ENCODE measurements around the gene LRRC52. TPM values are rescaled to one million over a fixed set of nuclear protein-coding genes. Genes with fewer than 3 reads are reported as not detected.

LRRC52 gene, protein sequence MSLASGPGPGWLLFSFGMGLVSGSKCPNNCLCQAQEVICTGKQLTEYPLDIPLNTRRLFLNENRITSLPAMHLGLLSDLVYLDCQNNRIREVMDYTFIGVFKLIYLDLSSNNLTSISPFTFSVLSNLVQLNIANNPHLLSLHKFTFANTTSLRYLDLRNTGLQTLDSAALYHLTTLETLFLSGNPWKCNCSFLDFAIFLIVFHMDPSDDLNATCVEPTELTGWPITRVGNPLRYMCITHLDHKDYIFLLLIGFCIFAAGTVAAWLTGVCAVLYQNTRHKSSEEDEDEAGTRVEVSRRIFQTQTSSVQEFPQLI
- total RNA-seq (2014; rRNA removed; shearing (Covaris generic); ENCODE audit: low replicate concordance), result not detected in 2 replicates

DNA sequence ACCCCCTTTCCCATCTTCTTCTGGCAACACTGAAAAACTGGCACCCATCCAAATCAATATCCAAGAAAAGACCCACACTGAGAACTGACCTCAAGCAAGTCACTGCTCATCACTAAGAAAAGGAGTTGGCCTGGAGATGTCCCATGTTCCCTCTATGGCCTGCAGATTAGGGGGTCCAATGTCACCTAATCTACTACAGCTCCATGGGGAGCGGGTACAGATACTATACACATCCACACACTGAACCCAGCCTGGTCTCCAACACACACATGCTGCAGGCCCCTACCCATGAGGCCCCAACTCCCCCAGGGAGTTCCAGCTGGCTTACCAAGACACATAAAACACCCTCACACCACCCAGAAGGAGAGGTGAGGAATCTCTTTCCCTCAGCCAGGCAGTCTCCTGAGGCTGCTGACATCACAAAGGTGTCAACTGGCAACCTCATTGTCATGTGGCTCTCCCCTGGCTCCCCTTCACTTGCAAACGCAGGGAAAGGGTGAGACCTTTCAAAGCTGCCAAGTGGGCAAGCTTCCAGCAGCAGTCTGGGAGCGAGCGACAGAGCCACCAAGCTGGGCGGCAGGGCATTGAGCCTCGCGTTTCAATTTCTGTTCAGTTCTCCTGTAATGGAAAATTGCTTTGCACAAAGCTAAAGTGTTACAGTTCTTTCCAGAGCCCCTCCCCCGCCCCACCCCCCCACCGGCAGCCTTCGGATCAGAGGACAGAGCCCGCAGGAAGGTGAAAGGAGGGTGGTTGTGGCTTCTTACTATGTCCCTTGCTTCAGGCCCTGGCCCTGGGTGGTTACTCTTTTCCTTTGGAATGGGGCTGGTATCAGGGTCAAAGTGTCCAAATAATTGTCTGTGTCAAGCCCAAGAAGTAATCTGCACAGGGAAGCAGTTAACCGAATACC, at the start of gene LRRC52:
Gene LRRC52, plus strand, starts transcription at position 469 of the 907 bp plus-strand sequence. Its CDS starts 297 bp downstream, at position 766.
- H3K9me3 ChIP-seq, result no peaks in the 10 kb centered on the region
- H3K4me3 ChIP-seq, result no peak within 1 kb of the TSS
- no peaks in the 10 kb centered on the region; the same call in none of the 2 replicates for H3K27me3 ChIP-seq
- H3K36me3 ChIP-seq, result no peaks in the 10 kb centered on the region
- DNase-seq, result no peak

GRCh38 chr1:165494949-165495857, 48.6 kb upstream of the LRRC52 start:
- no peaks in the 10 kb centered on the region for H3K9me3 ChIP-seq
- no peaks in the 10 kb centered on the region for H3K36me3 ChIP-seq
- DNase-seq, result no peak
- no peaks in the 10 kb centered on the region; the same call in 1 of the 2 replicates for H3K27me3 ChIP-seq
- no peak overlapping the region for H3K4me3 ChIP-seq

DNA sequence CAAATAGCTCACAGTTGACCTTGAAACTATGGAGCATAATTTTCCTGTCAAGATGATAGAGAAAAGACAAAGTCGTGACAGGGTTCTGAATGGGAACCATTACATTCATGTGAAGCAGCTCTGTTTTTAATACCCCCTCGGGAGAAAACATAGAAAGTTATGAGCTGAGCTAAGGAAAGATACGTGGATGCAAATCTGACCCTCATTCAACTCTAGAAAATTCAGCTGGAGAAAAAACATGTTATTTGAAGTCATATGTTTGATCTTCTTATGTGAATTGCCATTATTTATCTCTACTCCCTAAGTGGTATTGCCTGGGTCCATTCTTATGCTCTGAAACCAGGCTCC, 48.0 kb upstream of the LRRC52 start:
- DNase-seq, result no peak
- H3K27me3 ChIP-seq, result no peaks in the 10 kb centered on the region
- H3K36me3 ChIP-seq, result no peaks in the 10 kb centered on the region
- no peak overlapping the region for H3K4me3 ChIP-seq
- H3K9me3 ChIP-seq, result no peaks in the 10 kb centered on the region

- Histone ChIP-seq H3K36me3 (no peaks in the 10 kb centered on the region), H3K9me3 (no peaks in the 10 kb centered on the region), H3K4me3 (no peak overlapping the region), H3K27me3 (no peaks in the 10 kb centered on the region)
- no peak for DNase-seq
Observed at GRCh38 chr1:165496501-165496900, 47.3 kb upstream of the LRRC52 start.

- no peak for DNase-seq
- no peaks in the 10 kb centered on the region for H3K9me3 ChIP-seq
- no peak overlapping the region for H3K4me3 ChIP-seq
- no peaks in the 10 kb centered on the region for H3K27me3 ChIP-seq
- no peaks in the 10 kb centered on the region for H3K36me3 ChIP-seq
Observed at GRCh38 chr1:165497069-165498013, 46.5 kb upstream of the LRRC52 start.

DNA sequence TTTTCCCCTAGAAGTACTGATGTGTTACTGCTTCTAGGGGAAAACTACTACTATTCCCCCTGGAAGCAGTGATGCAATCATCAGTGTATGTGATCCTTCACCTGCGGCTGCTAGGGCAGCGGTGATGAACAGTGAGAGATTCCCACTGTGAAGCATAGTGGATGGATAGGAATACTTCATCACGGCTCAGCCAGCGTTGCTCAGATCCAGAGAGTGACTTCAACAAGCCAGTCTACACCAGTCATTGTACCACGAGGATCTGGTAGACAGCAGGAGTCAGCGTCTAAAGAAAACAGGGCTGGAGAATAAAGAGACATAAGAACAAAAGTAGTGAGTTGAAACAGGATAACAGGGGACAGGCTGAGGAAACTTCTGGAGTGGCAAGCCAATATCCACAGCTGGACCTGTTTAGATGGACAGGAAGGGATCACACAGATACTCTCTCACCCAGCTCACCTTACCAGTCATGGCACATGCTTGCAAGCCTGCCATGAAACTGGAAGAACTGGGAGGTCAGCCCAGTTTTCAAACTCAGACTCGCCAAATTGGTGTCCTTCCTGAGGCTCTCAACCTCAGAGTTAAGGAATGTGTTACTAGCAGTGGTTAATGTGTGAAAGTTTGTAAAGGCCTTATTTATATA, 42.4 kb upstream of the LRRC52 start:
- peak; percentile 39 for DNase-seq
- Histone ChIP-seq H3K27me3 (no peaks in the 10 kb centered on the region), H3K4me3 (no peak overlapping the region), H3K36me3 (no peaks in the 10 kb centered on the region), H3K9me3 (no peaks in the 10 kb centered on the region)

- Histone ChIP-seq H3K4me3 (no peak overlapping the region), H3K9me3 (no peaks in the 10 kb centered on the region), H3K27me3 (no peaks in the 10 kb centered on the region), H3K36me3 (no peaks in the 10 kb centered on the region)
- DNase-seq, result peak; percentile 32
Observed at GRCh38 chr1:165501970-165502348, 41.8 kb upstream of the LRRC52 start.

- Histone ChIP-seq H3K4me3 (no peak overlapping the region), H3K36me3 (no peaks in the 10 kb centered on the region), H3K9me3 (no peaks in the 10 kb centered on the region), H3K27me3 (no peaks in the 10 kb centered on the region)
- DNase-seq, result no peak
Observed at GRCh38 chr1:165507570-165507969, 36.2 kb upstream of the LRRC52 start.

DNA sequence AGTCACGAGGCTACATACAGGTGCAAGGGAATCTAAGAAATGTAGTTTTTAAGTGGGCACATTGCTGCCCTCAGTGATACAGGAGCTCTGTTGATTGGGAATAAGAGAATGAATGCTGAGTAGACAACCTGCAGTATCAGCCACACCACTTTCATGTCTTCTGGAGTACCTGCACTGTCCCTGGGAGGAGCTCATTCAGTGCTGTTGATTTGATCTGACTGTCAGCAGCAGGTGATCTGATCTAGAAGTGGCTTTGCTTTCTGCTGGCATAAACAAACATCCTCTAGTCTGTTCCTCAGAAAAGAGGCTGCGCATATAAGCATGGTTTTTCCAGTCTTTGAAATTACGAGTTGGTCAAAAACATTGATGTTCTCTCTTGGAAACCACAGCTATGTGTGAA, 35.5 kb upstream of the LRRC52 start:
- no peaks in the 10 kb centered on the region for H3K9me3 ChIP-seq
- no peaks in the 10 kb centered on the region for H3K36me3 ChIP-seq
- no peak for DNase-seq
- H3K27me3 ChIP-seq, result no peaks in the 10 kb centered on the region
- no peak overlapping the region for H3K4me3 ChIP-seq

DNA sequence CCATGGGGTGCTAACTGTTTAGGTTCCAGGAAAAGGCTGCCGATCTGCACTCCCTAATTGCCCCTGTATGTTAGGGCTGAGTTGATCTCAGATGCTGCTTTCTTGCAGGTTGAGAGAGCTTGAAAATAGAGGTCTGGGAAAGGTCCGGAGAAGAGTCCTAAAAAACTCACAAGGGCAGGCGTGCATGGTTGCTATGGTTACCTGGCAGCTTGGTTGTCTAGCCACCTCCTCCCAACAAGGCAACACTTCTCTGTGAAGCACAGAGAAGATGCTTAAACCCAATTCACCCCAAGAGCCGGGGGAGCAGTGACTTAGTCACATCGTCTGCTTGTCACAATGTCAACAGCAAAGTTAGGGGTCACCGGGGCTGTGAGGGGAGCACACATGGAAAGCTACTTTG, 31.0 kb upstream of the LRRC52 start:
- no peak for DNase-seq
- H3K27me3 ChIP-seq, result no peaks in the 10 kb centered on the region

DNA sequence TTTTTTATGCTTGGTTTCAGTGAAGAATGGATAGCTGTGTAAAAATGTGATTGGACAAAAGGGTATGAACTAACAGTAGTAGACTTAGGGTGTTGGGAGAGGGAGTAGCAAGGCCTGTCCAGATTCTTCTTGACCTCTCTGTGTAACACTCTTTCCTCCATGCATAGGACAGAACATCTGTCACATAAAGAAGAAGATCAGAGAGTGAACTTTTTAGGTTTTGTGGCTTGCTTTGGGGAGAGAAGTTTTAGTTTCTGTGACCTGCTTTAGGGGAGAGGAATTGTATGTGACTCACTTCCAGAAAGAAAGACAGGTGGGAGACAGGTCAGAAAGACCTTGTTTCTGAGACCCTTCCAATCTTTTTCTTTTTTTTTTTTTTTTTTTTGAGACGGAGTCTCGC, 27.3 kb upstream of the LRRC52 start:
- H3K4me3 ChIP-seq, result no peak overlapping the region
- DNase-seq, result no peak
- H3K27me3 ChIP-seq, result no peaks in the 10 kb centered on the region
- no peaks in the 10 kb centered on the region for H3K36me3 ChIP-seq
- no peaks in the 10 kb centered on the region for H3K9me3 ChIP-seq

More for the DNA sequence above, 31.0 kb upstream of the LRRC52 start:
- Histone ChIP-seq H3K36me3 (no peaks in the 10 kb centered on the region), H3K9me3 (no peaks in the 10 kb centered on the region), H3K4me3 (no peak overlapping the region)

- Histone ChIP-seq H3K27me3 (no peaks in the 10 kb centered on the region; the same call in 1 of the 2 replicates), H3K9me3 (no peaks in the 10 kb centered on the region), H3K36me3 (no peaks in the 10 kb centered on the region), H3K4me3 (no peak overlapping the region)
- DNase-seq, result no peak
Observed at GRCh38 chr1:165520646-165521045, 23.2 kb upstream of the LRRC52 start.

DNA sequence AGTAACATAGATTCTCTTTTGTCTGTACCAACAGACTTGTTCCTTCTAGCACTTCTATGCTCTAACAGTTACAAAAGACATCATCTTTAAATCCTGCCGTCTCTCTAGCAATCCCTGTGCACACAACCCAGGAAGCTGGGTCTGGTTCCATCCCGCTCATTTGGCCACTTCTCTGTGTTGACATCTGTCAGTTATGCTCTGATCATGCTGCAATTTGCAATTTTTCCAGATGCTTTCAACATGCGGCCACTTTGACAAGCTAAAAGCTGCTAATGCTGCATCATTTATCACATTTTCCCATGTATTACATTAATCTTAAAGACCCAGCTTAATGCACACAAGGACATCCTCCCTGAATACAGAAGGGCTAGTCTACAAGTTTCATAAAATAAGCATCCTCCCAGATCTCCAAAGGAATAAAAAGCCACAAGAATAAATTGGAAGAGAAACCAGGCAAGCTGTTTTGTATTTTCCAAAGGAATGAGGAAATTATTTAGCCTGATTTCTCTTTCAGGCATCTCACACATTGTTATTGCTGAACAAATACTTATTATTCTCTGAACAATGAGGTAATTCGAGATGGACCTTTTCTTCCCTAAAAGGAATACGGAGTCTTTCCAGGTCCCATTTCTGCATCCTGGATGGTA, 19.0 kb upstream of the LRRC52 start:
- no peaks in the 10 kb centered on the region for H3K9me3 ChIP-seq
- H3K4me3 ChIP-seq, result no peak overlapping the region
- DNase-seq, result no peak
- no peaks in the 10 kb centered on the region for H3K36me3 ChIP-seq
- H3K27me3 ChIP-seq, result peaks cover 2% of the 10 kb centered on the region; the same call in 1 of the 2 replicates

GRCh38 chr1:165525708-165526107, 18.1 kb upstream of the LRRC52 start:
- Histone ChIP-seq H3K9me3 (no peaks in the 10 kb centered on the region), H3K27me3 (peaks cover 2% of the 10 kb centered on the region; the same call in 1 of the 2 replicates), H3K36me3 (no peaks in the 10 kb centered on the region), H3K4me3 (no peak overlapping the region)
- no peak for DNase-seq

All from MG63 (cell line).